Keratinocyte (primary cell): ENCODE measurements around the gene TRIM9. TPM values are rescaled to one million over a fixed set of nuclear protein-coding genes. Genes with fewer than 3 reads are reported as not detected.

ENCODE experiments used
- DNase-seq: peaks from one replicate; pipeline ENCODE4 v3.0.0-alpha.2; 2011; ENCODE audit warnings: low read depth, missing footprints, low spot score
- FAIRE-seq: peaks from 2 replicates; lab custom pipeline; 2011; peaks lifted over from hg19 to GRCh38; lab: Jason Lieb, UNC
- H2AFZ ChIP-seq: 2 replicates; pipeline ENCODE4 v1.6.0; 2012; ENCODE audit warnings: low read length, control low read depth, inconsistent platforms; ENCODE audit not compliant: control insufficient read depth
- H3K27ac ChIP-seq: 2 replicates; pipeline ENCODE4 v1.5.1; 2011; ENCODE audit warnings: low read length; ENCODE audit not compliant: control insufficient read depth, insufficient read depth
- H3K27me3 ChIP-seq: 3 replicates; pipeline ENCODE4 v1.6.0; 2011; ENCODE audit warnings: low read length; ENCODE audit not compliant: control insufficient read depth, insufficient read depth; ENCODE audit errors: extremely low read depth
- H3K36me3 ChIP-seq, 2 experiments: 2 replicates in 1 of 2; 3 replicates in 1 of 2; pipeline ENCODE4 v1.5.1; 2011; ENCODE audit warnings: low read length in 2 of 2, mild to moderate bottlenecking in 1 of 2; ENCODE audit not compliant: control insufficient read depth in 2 of 2, insufficient read depth in 2 of 2; ENCODE audit errors: extremely low read depth in 1 of 2
- H3K4me1 ChIP-seq: 3 replicates; pipeline ENCODE4 v1.5.1; 2011; ENCODE audit warnings: low read length; ENCODE audit not compliant: control insufficient read depth, insufficient read depth; ENCODE audit errors: extremely low read depth
- H3K4me2 ChIP-seq: 3 replicates; pipeline ENCODE4 v1.6.0; 2011; ENCODE audit warnings: low read depth, low read length; ENCODE audit not compliant: control insufficient read depth, insufficient read depth; ENCODE audit errors: extremely low read depth
- H3K4me3 ChIP-seq, 3 experiments: fragments of 200-600 bp in 1 of 3; sonication (generic) in 1 of 3; 2 replicates in 2 of 3; 3 replicates in 1 of 3; pipeline ENCODE4 v1.5.1; 2011 to 2016; ENCODE audit warnings: low read length in 3 of 3, mild to moderate bottlenecking in 3 of 3, control low read depth in 2 of 3, inconsistent platforms in 1 of 3, low read depth in 1 of 3, mixed read lengths in 1 of 3, mixed run types in 1 of 3, moderate library complexity in 1 of 3; ENCODE audit not compliant: control insufficient read depth in 2 of 3, insufficient read depth in 2 of 3; ENCODE audit errors: extremely low read depth in 1 of 3
- H3K79me2 ChIP-seq: 2 replicates; pipeline ENCODE4 v1.6.0; 2012; ENCODE audit warnings: low read length; ENCODE audit not compliant: control insufficient read depth, insufficient read depth
- H3K9ac ChIP-seq: 3 replicates; pipeline ENCODE4 v1.6.0; 2011; ENCODE audit warnings: low read length; ENCODE audit not compliant: control insufficient read depth, insufficient read depth; ENCODE audit errors: extremely low read depth
- H3K9me1 ChIP-seq: 3 replicates; pipeline ENCODE4 v1.6.0; 2011; ENCODE audit warnings: low read length; ENCODE audit not compliant: control insufficient read depth, insufficient read depth; ENCODE audit errors: extremely low read depth
- H3K9me3 ChIP-seq: 2 replicates; pipeline ENCODE4 v1.5.1; 2012; ENCODE audit warnings: low read depth, low read length; ENCODE audit not compliant: control insufficient read depth
- H4K20me1 ChIP-seq: 3 replicates; pipeline ENCODE4 v1.6.0; 2011; ENCODE audit warnings: low read length; ENCODE audit not compliant: control insufficient read depth, insufficient read depth; ENCODE audit errors: extremely low read depth
- EZH2 ChIP-seq: IDR thresholded peaks from one replicate; pipeline ENCODE4 v1.6.1; 2012; ENCODE audit warnings: inconsistent platforms, mild to moderate bottlenecking, low read length, moderate library complexity
- dilution Hi-C: fragments of 300-500 bp; cut with MboI; formaldehyde crosslinking; loops from one replicate; pipeline ENCODE4 v1.7.0; 2020; ENCODE audit warnings: low sequenced_read_pairs; ENCODE audit not compliant: extremely low pct_ligation_motif_present
- polyA plus RNA-seq, 5 experiments: library from polyadenylated mRNA; depleted of rRNA in 3 of 5; stranded (reverse) in 3 of 5; stranded (forward) in 1 of 5; unstranded in 1 of 5; fragments of >200 nt; gene quantifications; 1 replicate in 1 of 5; 2 replicates in 3 of 5; 3 replicates in 1 of 5; pipeline versions ENCODE4 v1.2.1 to v1.2.3, GENCODE V29; 2011 to 2012; ENCODE audit warnings: missing spikeins in 2 of 5, low read depth in 1 of 5, low replicate concordance in 1 of 5
- TF ChIP-seq, protein P1 (sequence below), 3 experiments: IDR thresholded peaks in 1 of 3; conservative IDR thresholded peaks in 1 of 3; optimal IDR thresholded peaks in 1 of 3; 2 replicates in 2 of 3; 3 replicates in 1 of 3; pipeline versions ENCODE3 to v1.5.1; 2011; ENCODE audit warnings: low read length in 3 of 3, mild to moderate bottlenecking in 3 of 3, moderate library complexity in 2 of 3, control low read depth in 1 of 3, inconsistent platforms in 1 of 3; ENCODE audit not compliant: insufficient read depth in 2 of 3; ENCODE audit errors: extremely low read depth in 1 of 3

The TRIM9 gene
- polyA plus RNA-seq, 1 donor (not counting 4 experiments of a cell fraction or from before 2014, with no cell fraction given) = 0.04 TPM

DNA sequence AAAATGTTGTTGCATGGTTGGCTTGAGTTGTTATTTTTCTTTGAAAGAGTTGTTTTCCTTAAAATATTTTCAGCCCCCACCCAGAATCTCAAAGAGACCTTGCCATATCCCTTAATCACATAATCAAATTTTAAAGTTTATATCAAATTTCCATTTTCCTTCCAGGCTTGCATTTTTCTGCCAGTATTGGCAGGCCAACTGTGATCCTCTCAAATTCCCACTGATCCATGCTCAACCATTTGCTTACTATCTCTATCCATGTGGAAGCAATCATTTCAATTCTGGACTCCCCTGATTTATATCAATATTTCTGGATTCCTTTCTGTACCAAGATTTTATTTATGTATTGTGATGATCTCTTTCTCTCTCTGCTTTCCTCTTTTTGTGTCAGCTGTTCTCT is 86.5 kb downstream of the TRIM9 start:
- Histone ChIP-seq H2AFZ (no peak overlapping the region), H3K36me3 (no peaks in the 10 kb centered on the region), H3K27me3 (peaks cover 10% of the 10 kb centered on the region), H3K4me2 (no peak overlapping the region), H3K79me2 (no peaks in the 10 kb centered on the region), H3K9me3 (no peaks in the 10 kb centered on the region), H4K20me1 (no peaks in the 10 kb centered on the region), H3K4me1 (no peaks in the 10 kb centered on the region), H3K9ac (no peak overlapping the region), H3K27ac (no peak overlapping the region), H3K9me1 (no peaks in the 10 kb centered on the region), H3K4me3 (no peak overlapping the region)
- FAIRE-seq (no peak), DNase-seq (no peak)
- TF ChIP-seq, protein P1, sequence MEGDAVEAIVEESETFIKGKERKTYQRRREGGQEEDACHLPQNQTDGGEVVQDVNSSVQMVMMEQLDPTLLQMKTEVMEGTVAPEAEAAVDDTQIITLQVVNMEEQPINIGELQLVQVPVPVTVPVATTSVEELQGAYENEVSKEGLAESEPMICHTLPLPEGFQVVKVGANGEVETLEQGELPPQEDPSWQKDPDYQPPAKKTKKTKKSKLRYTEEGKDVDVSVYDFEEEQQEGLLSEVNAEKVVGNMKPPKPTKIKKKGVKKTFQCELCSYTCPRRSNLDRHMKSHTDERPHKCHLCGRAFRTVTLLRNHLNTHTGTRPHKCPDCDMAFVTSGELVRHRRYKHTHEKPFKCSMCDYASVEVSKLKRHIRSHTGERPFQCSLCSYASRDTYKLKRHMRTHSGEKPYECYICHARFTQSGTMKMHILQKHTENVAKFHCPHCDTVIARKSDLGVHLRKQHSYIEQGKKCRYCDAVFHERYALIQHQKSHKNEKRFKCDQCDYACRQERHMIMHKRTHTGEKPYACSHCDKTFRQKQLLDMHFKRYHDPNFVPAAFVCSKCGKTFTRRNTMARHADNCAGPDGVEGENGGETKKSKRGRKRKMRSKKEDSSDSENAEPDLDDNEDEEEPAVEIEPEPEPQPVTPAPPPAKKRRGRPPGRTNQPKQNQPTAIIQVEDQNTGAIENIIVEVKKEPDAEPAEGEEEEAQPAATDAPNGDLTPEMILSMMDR (optimal IDR thresholded peaks at IDR 0.05 in 1 of 3, IDR thresholded peaks at IDR 0.05 in 1 of 3, conservative IDR thresholded peaks at IDR 0.05 in 1 of 3; ENCODE audit: extremely low read depth in 1 of 3, insufficient read depth in 2 of 3, low read length in 3 of 3) = no peak
- TF ChIP-seq EZH2 = no peak
- dilution Hi-C loops = no loop called here

DNA sequence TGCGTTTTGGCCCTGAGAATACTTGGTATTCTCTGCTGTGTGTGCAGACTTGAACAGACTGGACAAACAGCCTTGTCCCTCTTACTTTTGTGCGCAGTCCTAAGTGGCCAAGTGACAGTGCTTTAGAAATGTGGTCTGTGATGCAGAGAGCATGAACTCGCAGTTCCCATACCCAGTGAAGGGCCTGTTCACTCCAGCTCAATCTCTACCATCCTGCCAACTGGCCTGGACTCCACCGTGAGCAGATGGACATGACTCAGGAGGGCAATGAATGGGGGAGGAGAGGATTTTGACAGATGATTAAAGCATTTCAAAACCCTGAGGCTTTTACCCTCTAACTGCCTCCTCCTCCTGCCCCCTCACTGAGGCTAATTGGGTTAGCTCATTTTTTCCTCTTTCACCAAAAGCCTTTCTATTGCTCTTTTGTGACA is 88.1 kb downstream of the TRIM9 start:
- TF ChIP-seq, protein P1 (optimal IDR thresholded peaks at IDR 0.05 in 1 of 3, IDR thresholded peaks at IDR 0.05 in 1 of 3, conservative IDR thresholded peaks at IDR 0.05 in 1 of 3; ENCODE audit: extremely low read depth in 1 of 3, insufficient read depth in 2 of 3, low read length in 3 of 3) = no peak
- no peak overlapping the region for H3K4me3 ChIP-seq
- H3K4me1 ChIP-seq = no peaks in the 10 kb centered on the region
- no peak overlapping the region for H3K4me2 ChIP-seq
- no peaks in the 10 kb centered on the region for H3K79me2 ChIP-seq
- no peak overlapping the region for H3K27ac ChIP-seq
- no peaks in the 10 kb centered on the region for H4K20me1 ChIP-seq
- FAIRE-seq (no peak), DNase-seq (no peak)
- H3K36me3 ChIP-seq = no peaks in the 10 kb centered on the region
- H3K9ac ChIP-seq = no peak overlapping the region
- dilution Hi-C loops = no loop called here
- no peak overlapping the region for H2AFZ ChIP-seq
- H3K27me3 ChIP-seq = peaks cover 10% of the 10 kb centered on the region
- no peaks in the 10 kb centered on the region for H3K9me3 ChIP-seq
- no peaks in the 10 kb centered on the region for H3K9me1 ChIP-seq
